ENCODE data around the gene ATP6V0B.

GRCh38 chr1:43976890-43977289 lies 2.1 kb downstream of the ATP6V0B start:
- TF ChIP-seq CTCF (conservative IDR thresholded peaks at IDR 0.05; ENCODE audit: low read length): no peak
- TF ChIP-seq EZH2phosphoT487 (IDR thresholded peaks at IDR 0.05; ENCODE audit: borderline replicate concordance): no peak

All from Loucy (cell line).